Endometrial microvascular endothelial cells (primary cell): ENCODE measurements around the gene ACP4. TPM values are rescaled to one million over a fixed set of nuclear protein-coding genes. Genes with fewer than 3 reads are reported as not detected.

Experiments used
- in situ Hi-C: cut with HindIII; loops from 2 replicates; pipeline ENCODE4 v1.10.0; 2017; ENCODE audit warnings: low sequenced_read_pairs, low pct_unique_long_range_greater_than_20kb; ENCODE audit errors: inconsistent ontology term
- total RNA-seq: library from RNA; depleted of rRNA; stranded (reverse); fragments of >200 nt; gene quantifications from one replicate; pipeline ENCODE4 v1.2.3, GENCODE V29; 2015; ENCODE audit errors: inconsistent ontology term

ACP4 gene
- total RNA-seq, 1 donor from 2014 or later: not detected

DNA sequence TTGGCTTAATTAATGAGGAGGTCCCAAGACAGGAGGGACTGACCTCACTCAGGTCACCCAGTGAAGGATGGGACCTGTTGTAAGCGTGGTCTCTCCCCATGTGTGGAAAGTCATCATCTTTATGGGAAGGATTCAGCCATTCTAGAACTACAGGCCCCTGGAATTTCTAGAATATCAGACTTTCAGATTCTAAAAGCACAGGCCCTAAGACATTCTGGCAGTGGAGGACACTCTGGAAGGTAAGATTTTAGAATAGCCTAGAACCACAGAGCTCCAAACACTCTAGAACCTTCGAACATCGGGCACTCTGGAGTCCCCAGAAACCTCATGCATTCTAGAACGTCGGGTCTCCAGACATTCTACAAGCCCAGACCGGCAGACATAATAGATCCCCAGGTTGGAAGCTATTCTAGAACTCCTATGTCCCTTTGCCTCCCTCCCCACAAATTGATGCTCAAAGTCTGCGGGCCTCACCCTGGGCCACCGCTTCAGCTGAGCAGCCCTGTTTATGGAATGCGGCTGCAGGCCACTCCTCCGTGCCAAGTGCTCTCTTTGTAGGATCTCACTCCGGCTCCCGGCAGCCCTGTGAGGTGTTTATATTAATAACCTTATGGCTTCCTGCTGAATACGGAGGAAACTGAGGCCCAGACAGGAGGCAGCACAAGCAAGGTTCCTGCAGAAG lies 45.0 kb downstream of the ACP4 start:
- in situ Hi-C loops: no loop called here

DNA sequence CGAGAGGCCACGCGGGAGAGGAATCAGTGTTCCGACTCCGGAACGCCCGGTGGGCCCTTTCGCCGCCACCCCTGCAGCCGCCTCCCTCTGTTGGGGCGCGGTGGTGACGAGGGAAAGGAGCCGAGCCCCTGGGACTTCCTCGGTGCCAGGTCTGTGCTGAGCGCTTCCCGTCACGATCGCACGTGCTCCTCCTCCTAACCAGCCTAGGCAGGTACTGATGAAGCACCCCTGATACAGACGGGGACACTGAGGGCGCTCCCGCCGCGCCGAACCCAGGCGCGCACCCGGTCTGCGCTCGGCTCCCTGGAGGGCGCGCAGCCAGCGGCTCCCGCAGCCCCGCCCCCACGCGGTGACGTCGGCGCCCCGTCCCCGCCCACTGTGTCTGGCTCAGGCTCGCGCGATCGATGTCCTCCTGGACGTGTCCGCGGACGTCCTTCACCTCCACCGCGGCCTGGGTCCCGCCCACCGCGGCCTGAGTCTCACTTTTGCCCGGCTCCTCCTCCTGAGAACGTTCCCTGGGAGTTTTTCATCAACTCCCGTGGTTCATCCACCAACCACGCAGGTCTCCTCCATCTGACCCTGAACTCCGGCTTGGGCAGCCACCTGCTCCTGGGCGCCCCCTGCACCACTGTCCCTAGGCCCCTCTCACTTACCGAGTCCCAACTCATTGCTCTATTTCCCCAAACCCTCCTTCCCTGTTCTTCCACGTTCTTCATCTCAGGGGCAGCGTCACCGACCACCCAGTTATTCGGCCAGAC lies 45.7 kb downstream of the ACP4 start:
- in situ Hi-C loops: no loop called here

DNA sequence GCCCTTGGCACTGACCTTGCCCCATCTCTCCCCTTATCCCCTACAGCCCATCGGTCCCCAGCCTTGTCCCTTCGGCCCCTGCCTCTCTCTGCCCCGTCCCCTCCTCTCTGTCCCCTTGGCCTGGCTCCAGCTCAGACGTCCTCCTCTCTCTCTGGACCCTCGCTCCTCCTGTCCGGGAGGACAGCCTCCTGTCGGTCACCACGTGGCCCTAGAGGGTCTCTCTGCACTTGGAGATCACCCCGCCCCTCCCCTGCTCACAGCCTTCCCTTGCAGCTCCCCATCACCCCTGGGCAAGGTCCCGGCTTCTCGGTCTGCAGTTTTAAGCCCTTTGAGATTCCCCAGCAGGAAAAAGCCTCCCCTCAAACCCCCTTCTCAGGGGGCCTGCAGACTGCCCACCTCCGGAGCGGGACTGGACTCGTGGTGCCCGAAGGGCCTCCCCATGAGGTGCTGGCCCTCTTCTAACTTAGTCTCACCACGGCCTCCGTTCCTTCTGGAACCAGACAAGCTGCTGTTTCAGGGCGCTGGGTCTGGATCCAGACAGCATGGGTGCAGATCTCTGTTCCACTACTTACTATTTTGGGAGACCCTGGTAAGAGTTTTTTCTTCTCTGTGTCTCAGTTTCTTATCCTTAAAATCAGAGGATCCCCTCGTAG lies 46.5 kb downstream of the ACP4 start:
- in situ Hi-C loops: no loop called here

DNA sequence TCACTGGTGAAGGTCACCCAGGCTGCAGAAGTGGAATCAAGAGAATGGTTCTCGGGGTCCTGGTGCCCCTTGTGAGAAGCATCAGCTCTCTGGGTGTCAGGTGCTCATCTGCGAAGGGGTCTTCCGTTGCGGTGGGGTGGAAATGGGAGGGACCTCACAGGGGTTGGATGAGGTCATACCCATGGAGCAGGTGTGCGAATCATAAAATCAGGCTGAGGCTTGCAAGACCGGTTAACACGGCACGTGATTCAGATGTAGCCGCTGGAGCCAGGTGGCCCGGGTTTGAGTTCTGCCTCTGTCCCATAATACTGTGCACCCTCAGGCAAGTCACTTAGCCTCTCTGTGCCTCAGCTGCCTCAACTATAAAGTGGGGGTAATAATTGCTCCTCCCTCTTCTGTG lies 47.1 kb downstream of the ACP4 start:
- in situ Hi-C loops: no loop called here

DNA sequence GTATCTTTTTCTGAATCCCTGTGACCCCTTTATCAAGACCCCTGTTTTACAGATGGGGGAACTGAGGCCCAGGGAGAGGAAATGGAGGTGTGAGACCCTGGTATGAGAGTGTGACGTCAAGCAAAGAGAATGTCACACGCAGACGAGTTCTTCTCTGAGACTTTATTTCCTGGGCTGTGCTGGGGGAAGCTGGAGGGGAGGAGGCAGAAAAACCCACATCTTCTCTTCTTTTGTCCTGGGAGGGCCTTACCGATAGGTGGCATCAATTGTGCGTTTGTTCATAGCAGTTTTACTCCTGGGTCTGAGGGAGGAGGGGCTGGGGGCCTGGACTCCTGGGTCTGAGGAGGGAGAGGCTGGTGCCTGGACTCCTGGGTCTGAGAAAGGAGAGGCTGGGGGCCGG lies 48.0 kb downstream of the ACP4 start:
- in situ Hi-C loops: no loop called here

DNA sequence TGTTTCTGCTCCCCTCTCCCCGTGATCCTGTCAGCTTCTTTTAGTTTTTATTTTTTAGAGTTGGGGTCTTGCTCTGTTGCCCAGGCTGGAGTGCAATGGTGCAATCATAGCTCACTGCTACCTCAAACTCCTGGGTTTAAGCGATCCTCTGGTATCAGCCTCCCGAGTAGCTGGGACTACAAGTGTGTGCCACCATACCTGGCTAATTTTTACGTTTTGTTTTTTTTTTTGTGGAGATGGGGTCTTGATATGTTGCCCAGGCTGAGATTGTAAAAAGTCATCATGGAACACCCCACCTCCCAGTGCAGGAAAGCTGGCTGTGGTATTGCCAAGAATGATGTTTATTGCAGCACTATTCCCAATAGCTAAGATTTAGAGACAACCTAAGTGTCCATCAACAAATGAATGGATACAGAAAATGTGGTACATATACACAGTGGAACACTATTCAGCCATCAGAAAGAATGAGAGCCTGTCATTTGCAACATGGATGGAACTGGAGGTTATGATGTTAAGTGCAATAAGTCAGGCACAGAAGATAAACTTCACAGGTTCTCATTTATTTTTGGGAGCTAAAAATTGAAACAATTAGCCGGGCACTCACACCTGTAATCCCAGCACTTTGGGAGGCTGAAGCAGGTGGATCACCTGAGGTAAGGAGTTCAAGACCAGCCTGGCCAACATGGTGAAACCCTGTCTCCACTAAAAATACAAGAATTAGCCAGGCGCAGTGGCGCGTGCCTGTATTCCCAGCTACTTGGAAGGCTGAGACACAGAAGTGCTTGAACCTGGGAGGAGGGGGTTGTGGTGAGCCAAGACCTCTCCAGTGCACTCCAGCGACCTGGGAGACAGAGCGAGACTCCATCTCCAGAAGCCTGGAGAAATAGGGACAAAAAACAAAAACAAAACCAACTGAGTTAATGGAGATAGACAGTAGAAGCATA lies 49.8 kb downstream of the ACP4 start:
- in situ Hi-C loops: no loop called here

DNA sequence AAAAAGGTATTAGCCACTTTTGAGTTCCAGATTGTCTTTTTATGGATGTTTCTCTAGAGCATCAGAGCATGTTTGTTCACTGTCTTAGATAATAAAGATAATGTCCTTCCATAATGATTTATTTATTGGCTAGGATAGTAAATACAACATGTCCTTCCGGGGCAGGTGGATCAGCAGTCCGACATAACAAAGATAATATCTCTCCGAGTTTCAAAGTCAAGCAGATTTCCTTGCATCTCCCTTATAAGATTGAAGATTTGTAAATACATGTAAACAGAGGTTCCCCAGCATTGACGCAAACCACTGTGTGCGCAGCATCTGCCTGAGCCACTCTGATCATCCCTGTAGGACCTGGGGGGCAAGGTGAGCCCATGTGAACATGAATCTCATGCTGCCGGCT lies 51.9 kb downstream of the ACP4 start:
- in situ Hi-C loops: no loop called here

DNA sequence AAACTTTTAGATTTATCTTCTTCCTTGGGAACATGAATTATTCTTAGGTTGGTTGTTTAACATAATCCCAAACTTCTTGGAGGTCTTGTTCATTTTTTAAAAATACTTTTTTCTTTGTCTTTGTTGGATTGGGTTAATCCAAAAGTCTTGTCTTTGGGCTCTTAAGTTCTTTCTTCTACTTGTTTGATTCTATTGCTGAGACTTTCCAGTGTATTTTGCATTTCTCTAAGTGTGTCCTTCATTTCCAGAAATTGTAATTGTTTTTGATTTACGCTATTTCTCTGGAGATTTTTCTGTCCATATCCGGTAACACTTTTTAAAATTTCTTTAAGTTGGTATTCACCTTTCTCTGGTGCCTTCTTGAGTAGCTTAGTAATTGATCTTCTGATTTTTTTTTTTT lies 53.0 kb downstream of the ACP4 start:
- in situ Hi-C loops: no loop called here

DNA sequence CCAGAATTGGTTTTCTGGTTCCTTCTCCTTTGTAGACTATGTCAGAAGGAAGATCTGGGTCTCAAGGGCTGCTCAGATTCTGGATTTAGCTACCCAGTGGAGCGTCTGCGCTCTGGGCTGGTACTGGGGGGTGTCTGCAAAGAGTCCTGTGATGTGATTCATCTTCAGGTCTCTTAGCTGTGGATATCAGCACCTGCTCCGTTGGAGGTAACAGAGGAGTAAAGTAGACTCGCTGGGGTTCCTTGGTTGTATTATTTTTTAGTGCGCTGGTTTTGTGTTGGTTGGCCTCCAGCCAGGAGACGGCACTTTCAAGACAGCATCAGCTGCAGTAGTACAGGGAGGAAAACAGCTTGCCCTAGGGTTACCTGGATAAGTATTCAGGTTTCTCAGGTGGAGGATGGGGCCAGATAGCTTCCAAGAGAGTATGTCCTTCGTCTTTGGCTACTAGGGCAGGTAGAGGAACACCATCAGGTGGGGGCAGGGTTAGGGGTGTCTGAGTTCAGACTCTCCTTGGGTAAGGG lies 53.5 kb downstream of the ACP4 start:
- in situ Hi-C loops: no loop called here

DNA sequence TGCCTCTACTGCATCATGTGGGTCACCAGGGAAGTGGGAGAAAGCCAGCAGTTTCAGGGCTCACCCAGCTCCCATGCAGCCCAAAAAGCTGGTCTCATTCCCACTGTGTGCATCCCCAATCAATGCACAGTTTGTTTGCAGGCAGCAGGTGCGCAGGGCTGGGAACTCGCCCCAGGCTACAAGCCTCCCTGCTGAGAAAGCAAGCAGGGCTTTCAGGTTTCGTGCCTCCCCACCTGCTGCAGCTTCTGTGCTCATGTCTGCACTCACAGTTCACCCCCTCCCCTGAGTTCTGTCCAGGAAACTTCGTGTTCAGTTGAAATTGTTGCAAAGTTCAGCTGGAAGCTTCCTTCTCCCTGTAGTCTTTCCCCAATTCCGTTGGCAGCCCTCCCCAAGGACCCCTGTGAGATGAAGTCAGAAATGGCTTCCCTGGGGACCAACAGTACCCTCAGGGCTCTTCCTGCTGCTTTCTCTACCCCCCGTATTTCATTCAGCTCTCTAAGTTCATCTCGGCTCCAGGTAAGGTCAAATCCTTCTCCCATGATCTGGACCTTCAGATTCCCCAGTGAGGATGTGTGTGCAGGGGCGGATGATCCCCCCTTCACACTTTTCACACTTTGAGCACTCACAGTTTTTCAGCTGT lies 54.2 kb downstream of the ACP4 start:
- in situ Hi-C loops: no loop called here

Other genes starting within 250 kb of the ACP4 start
- not detected for gene LRRC4B, start 222.0 kb upstream of the ACP4 start, total RNA-seq
- not detected for gene SYT3, start 150.5 kb upstream of the ACP4 start, total RNA-seq
- gene C19orf81, start 141.0 kb upstream of the ACP4 start, total RNA-seq: 2.0 TPM
- gene SHANK1, start 70.6 kb upstream of the ACP4 start, total RNA-seq: 0.28 TPM
- gene CLEC11A, start 67.1 kb upstream of the ACP4 start, total RNA-seq: 40.0 TPM
- not detected for gene GPR32, start 20.0 kb upstream of the ACP4 start, total RNA-seq
- gene KLK1, start 33.4 kb downstream of the ACP4 start, total RNA-seq: not detected
- gene KLK15, start 43.2 kb downstream of the ACP4 start, total RNA-seq: not detected
- gene KLK3, start 64.5 kb downstream of the ACP4 start, total RNA-seq: not detected
- gene KLK2, start 83.0 kb downstream of the ACP4 start, total RNA-seq: not detected
- gene KLK4, start 121.0 kb downstream of the ACP4 start, total RNA-seq: not detected
- gene KLK5, start 162.6 kb downstream of the ACP4 start, total RNA-seq: not detected
- not detected for gene KLK6, start 179.2 kb downstream of the ACP4 start, total RNA-seq
- gene KLK7, start 193.5 kb downstream of the ACP4 start, total RNA-seq: not detected
- not detected for gene KLK8, start 211.2 kb downstream of the ACP4 start, total RNA-seq
- gene KLK10, start 229.3 kb downstream of the ACP4 start, total RNA-seq: not detected
- not detected for gene KLK11, start 236.2 kb downstream of the ACP4 start, total RNA-seq
- not detected for gene KLK12, start 244.6 kb downstream of the ACP4 start, total RNA-seq